Ascending aorta (tissue), 2 donors: ENCODE measurements around the gene ASAH2B. TPM values are rescaled to one million over a fixed set of nuclear protein-coding genes. Genes with fewer than 3 reads are reported as not detected.

Source experiments
- DNase-seq, 2 donors: peaks; one replicate each; pipeline ENCODE4 v3.0.0-alpha.2; 2019; ENCODE audit warnings: low spot score in 2 of 2
- H3K27ac ChIP-seq, 2 donors: fragments of 200-600 bp; sonication (generic); one replicate each; pipeline ENCODE4 v1.5.1; 2016 to 2017; ENCODE audit warnings: mild to moderate bottlenecking in 1 of 2
- H3K27me3 ChIP-seq: fragments of 200-600 bp; sonication (generic); one replicate; pipeline ENCODE4 v1.5.1; 2017
- H3K36me3 ChIP-seq, 2 donors: fragments of 200-600 bp; sonication (generic); one replicate each; pipeline ENCODE4 v1.5.1; 2016
- H3K4me1 ChIP-seq, 2 donors: fragments of 200-600 bp; sonication (generic); one replicate each; pipeline ENCODE4 v1.5.1; 2016 to 2017; ENCODE audit warnings: mild to moderate bottlenecking in 1 of 2
- H3K4me3 ChIP-seq, 2 donors: fragments of 200-600 bp; sonication (generic); one replicate each; pipeline ENCODE4 v1.5.1; 2016 to 2017; ENCODE audit warnings: mild to moderate bottlenecking in 1 of 2
- H3K9me3 ChIP-seq, 2 donors: fragments of 200-600 bp; sonication (generic); one replicate each; pipeline ENCODE4 v1.5.1; 2016
- intact Hi-C: fragments of 100-400 bp; cut with DNase I; formaldehyde crosslinking; loops from one replicate; pipeline ENCODE4 v1.15.1; 2023
- total RNA-seq: library from RNA; depleted of rRNA; stranded (reverse); fragments of >200 nt; gene quantifications from one replicate; pipeline ENCODE4 v1.1.0, GENCODE V29; 2016
- TF ChIP-seq, protein P1 (sequence below), 3 experiments: fragments of 200-600 bp in 2 of 3; fragments of 450-650 bp in 1 of 3; sonication (generic) in 2 of 3; IDR thresholded peaks; one replicate each; pipeline ENCODE4 v1.5.1; 2016 to 2019; ENCODE audit warnings: antibody characterized with exemption in 3 of 3, mild to moderate bottlenecking in 1 of 3, moderate library complexity in 1 of 3

ASAH2B gene
- total RNA-seq, 1 donor from 2014 or later, result 0.21 TPM

DNA sequence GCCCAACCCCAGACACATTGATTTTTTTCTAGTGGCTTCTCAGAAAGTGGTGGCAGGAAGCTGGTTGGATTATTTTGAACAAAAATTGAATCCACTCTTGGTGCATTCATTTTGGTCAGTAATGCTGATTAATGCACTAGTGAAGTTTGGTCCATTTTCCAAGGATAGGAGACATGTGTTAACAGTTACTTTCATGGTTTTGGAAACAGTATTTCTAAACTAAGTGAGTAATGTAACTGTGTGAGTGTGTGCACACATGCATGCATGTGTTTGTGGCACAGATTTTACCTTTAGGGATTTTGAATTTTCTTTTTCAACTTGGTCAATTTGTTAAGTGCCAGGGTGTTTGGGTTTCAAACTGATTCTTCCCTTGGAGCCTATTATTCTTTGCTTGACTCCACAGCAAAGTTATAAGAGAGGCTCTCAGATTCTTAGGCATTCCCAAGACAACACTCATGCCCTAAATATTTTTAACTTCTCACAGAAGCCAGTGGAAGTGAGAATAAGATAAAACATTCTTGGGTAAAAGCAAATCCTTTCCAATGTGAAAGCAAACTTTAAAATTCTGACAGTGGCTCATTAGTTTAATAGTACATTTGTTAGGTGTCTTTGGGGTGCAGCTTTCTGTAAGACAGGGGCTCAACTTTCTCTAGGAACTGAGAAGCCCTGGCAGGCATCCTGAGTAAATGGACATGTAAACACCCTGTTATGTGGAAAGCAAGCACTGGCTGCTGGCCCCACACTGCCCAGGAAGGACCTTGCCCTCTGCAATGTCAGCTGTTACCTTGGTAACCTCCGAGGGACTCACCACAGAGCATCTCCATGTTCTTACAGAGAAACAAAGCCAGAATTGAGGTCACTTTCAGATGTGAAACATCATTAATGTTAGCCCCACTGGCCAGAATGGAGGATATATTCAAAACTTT, 68.4 kb downstream of the ASAH2B start:
- no peaks in the 10 kb centered on the region for H3K9me3 ChIP-seq
- DNase-seq, result no peak
- H3K4me1 ChIP-seq, result no peaks in the 10 kb centered on the region
- no peak overlapping the region for H3K4me3 ChIP-seq
- H3K27me3 ChIP-seq, result no peaks in the 10 kb centered on the region
- intact Hi-C loops, result no loop called here
- H3K27ac ChIP-seq, result no peak overlapping the region
- TF ChIP-seq, protein P1, sequence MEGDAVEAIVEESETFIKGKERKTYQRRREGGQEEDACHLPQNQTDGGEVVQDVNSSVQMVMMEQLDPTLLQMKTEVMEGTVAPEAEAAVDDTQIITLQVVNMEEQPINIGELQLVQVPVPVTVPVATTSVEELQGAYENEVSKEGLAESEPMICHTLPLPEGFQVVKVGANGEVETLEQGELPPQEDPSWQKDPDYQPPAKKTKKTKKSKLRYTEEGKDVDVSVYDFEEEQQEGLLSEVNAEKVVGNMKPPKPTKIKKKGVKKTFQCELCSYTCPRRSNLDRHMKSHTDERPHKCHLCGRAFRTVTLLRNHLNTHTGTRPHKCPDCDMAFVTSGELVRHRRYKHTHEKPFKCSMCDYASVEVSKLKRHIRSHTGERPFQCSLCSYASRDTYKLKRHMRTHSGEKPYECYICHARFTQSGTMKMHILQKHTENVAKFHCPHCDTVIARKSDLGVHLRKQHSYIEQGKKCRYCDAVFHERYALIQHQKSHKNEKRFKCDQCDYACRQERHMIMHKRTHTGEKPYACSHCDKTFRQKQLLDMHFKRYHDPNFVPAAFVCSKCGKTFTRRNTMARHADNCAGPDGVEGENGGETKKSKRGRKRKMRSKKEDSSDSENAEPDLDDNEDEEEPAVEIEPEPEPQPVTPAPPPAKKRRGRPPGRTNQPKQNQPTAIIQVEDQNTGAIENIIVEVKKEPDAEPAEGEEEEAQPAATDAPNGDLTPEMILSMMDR (IDR thresholded peaks at IDR 0.05), result no peak
- H3K36me3 ChIP-seq, result no peaks in the 10 kb centered on the region

Other genes with a start within 250 kb of the ASAH2B start
- 128 TPM for gene SGMS1, start 116.0 kb upstream of the ASAH2B start, total RNA-seq
- not detected for gene A1CF, start 145.7 kb downstream of the ASAH2B start, total RNA-seq